IPS-20b (cell line): ENCODE data around the gene RNF20.
"Not testable (repeated sequence)": the region's sequence is repeated elsewhere in the genome, so short reads cannot be mapped to it uniquely, and the experiment has no call there.

Experiments
- H3K27ac ChIP-seq: one replicate; pipeline ENCODE4 v1.5.1; 2013; ENCODE audit warnings: low read length
- H3K27me3 ChIP-seq: 2 replicates; pipeline ENCODE4 v1.6.1; 2013; ENCODE audit warnings: mild to moderate bottlenecking, low read length, inconsistent platforms; ENCODE audit not compliant: insufficient read depth
- H3K36me3 ChIP-seq: 2 replicates; pipeline ENCODE4 v1.6.1; 2013; ENCODE audit warnings: low read depth, mild to moderate bottlenecking, inconsistent platforms, low read length, moderate library complexity; ENCODE audit not compliant: insufficient read depth
- H3K4me1 ChIP-seq: 2 replicates; pipeline ENCODE4 v1.6.1; 2013; ENCODE audit warnings: mild to moderate bottlenecking, control low read depth, inconsistent platforms, low read length, moderate library complexity; ENCODE audit not compliant: insufficient read depth
- H3K4me3 ChIP-seq: 2 replicates; pipeline ENCODE4 v1.5.1; 2013; ENCODE audit warnings: mild to moderate bottlenecking, low read length, inconsistent platforms
- H3K9ac ChIP-seq: 2 replicates; pipeline ENCODE4 v1.6.1; 2013; ENCODE audit warnings: low read depth, mild to moderate bottlenecking, inconsistent platforms, low read length, moderate library complexity
- H3K9me3 ChIP-seq: 2 replicates; pipeline ENCODE4 v1.6.1; 2013; ENCODE audit warnings: mild to moderate bottlenecking, low read depth, low read length, inconsistent platforms; ENCODE audit not compliant: insufficient read depth

The RNF20 gene

DNA sequence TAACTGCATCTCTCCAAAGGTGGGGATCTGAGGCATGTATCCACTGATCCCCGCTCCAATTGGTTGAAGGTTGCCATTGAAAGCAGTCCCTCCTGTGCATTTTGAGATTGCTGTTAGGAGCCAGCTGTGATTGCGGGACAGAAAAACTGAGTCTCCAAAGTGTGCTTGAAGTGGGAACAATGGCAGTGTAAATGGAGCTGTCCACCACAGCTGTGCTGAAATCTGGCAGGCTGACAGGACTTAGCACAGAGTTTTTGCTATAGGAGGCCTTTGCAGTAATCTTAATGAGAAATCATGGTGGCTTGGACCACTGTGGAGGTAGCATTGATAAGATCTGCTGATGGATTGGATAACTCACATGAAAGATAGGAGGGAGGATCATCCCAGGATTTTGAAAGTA lies 3.3 kb downstream of the RNF20 start:
- peaks cover 5% of the 10 kb centered on the region; the same call in 1 of the 2 replicates for H3K4me1 ChIP-seq
- H3K9me3 ChIP-seq: no peaks in the 10 kb centered on the region
- no peak overlapping the region for H3K9ac ChIP-seq
- H3K4me3 ChIP-seq: no peak overlapping the region
- H3K27me3 ChIP-seq: no peaks in the 10 kb centered on the region
- H3K27ac ChIP-seq: no peak overlapping the region
- H3K36me3 ChIP-seq: peaks cover 68% of the 10 kb centered on the region

GRCh38 chr9:101540069-101540468 lies 6.4 kb downstream of the RNF20 start:
- Histone ChIP-seq H3K4me1 (no peaks in the 10 kb centered on the region; the same call in 1 of the 2 replicates), H3K27me3 (no peaks in the 10 kb centered on the region), H3K9ac (no peak overlapping the region), H3K27ac (no peak overlapping the region), H3K4me3 (no peak overlapping the region), H3K9me3 (no peaks in the 10 kb centered on the region), H3K36me3 (peaks cover 95% of the 10 kb centered on the region)

DNA sequence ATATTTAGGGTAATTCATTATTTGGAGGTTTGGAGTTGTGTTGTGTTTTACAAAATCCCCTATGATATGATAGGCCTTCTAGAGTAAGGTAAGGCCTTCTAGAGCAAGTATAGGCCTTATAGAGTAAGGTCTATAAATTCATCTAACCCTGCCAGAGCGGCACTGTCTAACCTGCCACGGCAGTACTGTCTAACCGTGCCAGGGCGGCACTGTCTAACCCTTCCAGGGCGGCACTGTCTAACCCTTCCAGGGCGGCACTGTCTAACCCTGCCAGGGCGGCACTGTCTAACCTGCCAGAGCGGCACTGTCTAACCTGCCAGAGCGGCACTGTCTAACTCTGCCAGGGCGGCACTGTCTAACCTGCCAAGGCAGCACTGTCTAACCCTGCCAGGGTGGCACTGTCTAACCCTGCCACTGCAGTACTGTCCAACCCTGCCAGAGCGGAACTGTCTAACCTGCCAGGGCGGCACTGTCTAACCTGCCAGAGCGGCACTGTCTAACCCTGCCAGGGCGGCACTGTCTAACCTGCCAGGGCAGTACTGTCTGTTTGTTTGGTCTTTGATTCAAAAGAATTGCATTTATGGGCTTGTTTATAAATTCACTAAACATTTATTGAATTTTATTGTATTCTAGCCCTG lies 9.6 kb downstream of the RNF20 start:
- Histone ChIP-seq H3K36me3 (peaks cover 95% of the 10 kb centered on the region), H3K9me3 (no peaks in the 10 kb centered on the region), H3K4me1 (no peaks in the 10 kb centered on the region; the same call in 1 of the 2 replicates), H3K9ac (no peak overlapping the region), H3K4me3 (no peak overlapping the region), H3K27me3 (no peaks in the 10 kb centered on the region), H3K27ac (no peak overlapping the region)

- peaks cover 90% of the 10 kb centered on the region for H3K36me3 ChIP-seq
- not testable (repeated sequence) for H3K4me3 ChIP-seq, H3K9ac ChIP-seq, H3K27me3 ChIP-seq, H3K4me1 ChIP-seq, H3K27ac ChIP-seq, H3K9me3 ChIP-seq
Observed at GRCh38 chr9:101549472-101550098, 15.9 kb downstream of the RNF20 start.

GRCh38 chr9:101561740-101562139 lies 28.1 kb downstream of the RNF20 start:
- no peaks in the 10 kb centered on the region for H3K4me1 ChIP-seq
- no peak overlapping the region for H3K27ac ChIP-seq
- no peak overlapping the region for H3K9ac ChIP-seq
- H3K9me3 ChIP-seq: no peaks in the 10 kb centered on the region
- H3K4me3 ChIP-seq: no peak overlapping the region
- peaks cover 96% of the 10 kb centered on the region for H3K36me3 ChIP-seq
- no peaks in the 10 kb centered on the region for H3K27me3 ChIP-seq

DNA sequence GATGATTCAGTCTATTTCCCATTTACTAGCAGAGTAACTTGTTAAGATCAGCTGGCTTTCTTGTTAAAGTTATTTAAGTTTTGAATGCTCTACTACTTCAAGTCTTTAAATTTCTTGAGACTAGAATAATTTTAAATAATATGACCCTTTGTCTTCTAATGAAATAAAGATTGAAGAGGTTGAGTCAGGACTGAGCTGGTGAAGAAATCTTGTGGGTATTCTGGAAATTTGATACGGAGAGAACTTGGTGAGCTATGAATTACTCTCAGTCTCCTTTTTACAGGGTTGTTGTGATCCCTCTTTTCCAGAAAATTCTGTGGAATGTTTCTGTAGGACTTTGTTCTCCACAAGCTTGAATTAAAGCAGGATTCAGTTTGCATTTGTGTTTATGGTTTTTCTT lies 29.3 kb downstream of the RNF20 start:
- Histone ChIP-seq H3K36me3 (peaks cover 93% of the 10 kb centered on the region), H3K9ac (no peak overlapping the region), H3K27me3 (no peaks in the 10 kb centered on the region), H3K9me3 (no peaks in the 10 kb centered on the region), H3K27ac (no peak overlapping the region), H3K4me3 (no peak overlapping the region), H3K4me1 (no peaks in the 10 kb centered on the region)

- H3K36me3 ChIP-seq: peaks cover 92% of the 10 kb centered on the region
Observed at GRCh38 chr9:101564252-101564651, 30.6 kb downstream of the RNF20 start.

GRCh38 chr9:101566904-101567724 lies 33.5 kb downstream of the RNF20 start:
- peaks cover 10% of the 10 kb centered on the region; the same call in 1 of the 2 replicates for H3K4me1 ChIP-seq
- H3K36me3 ChIP-seq: peaks cover 76% of the 10 kb centered on the region
- H3K27ac ChIP-seq: no peak overlapping the region
- H3K9me3 ChIP-seq: no peaks in the 10 kb centered on the region
- H3K9ac ChIP-seq: no peak overlapping the region
- no peaks in the 10 kb centered on the region for H3K27me3 ChIP-seq
- no peak overlapping the region for H3K4me3 ChIP-seq

More at GRCh38 chr9:101564252-101564651, 30.6 kb downstream of the RNF20 start:
- Histone ChIP-seq H3K27ac (no peak overlapping the region), H3K4me3 (no peak overlapping the region), H3K4me1 (no peaks in the 10 kb centered on the region), H3K9ac (no peak overlapping the region), H3K27me3 (no peaks in the 10 kb centered on the region), H3K9me3 (no peaks in the 10 kb centered on the region)

GRCh38 chr9:101567725-101568350 lies 34.2 kb downstream of the RNF20 start:
- no peak overlapping the region for H3K4me3 ChIP-seq
- peaks cover 69% of the 10 kb centered on the region for H3K36me3 ChIP-seq
- H3K27ac ChIP-seq: no peak overlapping the region

GRCh38 chr9:101569741-101570501 lies 36.3 kb downstream of the RNF20 start:
- H3K9me3 ChIP-seq: no peaks in the 10 kb centered on the region
- peaks cover 17% of the 10 kb centered on the region for H3K4me1 ChIP-seq
- H3K9ac ChIP-seq: no peak overlapping the region
- H3K27ac ChIP-seq: no peak overlapping the region
- H3K36me3 ChIP-seq: peaks cover 48% of the 10 kb centered on the region
- no peak overlapping the region for H3K4me3 ChIP-seq
- H3K27me3 ChIP-seq: no peaks in the 10 kb centered on the region

More at GRCh38 chr9:101567725-101568350, 34.2 kb downstream of the RNF20 start:
- H3K4me1 ChIP-seq: peaks cover 16% of the 10 kb centered on the region
- H3K27me3 ChIP-seq: no peaks in the 10 kb centered on the region
- no peaks in the 10 kb centered on the region for H3K9me3 ChIP-seq
- no peak overlapping the region for H3K9ac ChIP-seq

DNA sequence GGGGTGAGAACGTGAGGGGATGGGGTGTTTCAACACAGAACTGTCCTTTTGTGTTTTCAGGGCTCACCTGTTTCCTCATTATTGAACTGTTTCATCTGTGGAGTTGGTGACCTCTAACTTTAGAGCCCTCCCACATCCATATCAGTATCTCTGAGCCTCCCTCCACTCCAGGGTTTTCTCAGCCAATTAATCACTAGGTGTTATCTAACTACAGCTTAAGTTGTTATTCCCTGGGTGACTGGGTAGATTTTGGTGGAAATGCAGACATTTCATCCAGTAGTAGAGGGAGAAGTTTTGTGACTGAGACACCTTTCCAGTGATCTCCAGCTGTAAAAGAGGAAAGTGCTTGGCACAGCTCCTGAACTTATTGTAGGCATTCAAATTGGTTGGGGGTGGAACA lies 37.5 kb downstream of the RNF20 start:
- Histone ChIP-seq H3K4me3 (no peak overlapping the region), H3K9ac (no peak overlapping the region), H3K27me3 (no peaks in the 10 kb centered on the region), H3K36me3 (peaks cover 37% of the 10 kb centered on the region), H3K27ac (no peak overlapping the region), H3K4me1 (peaks cover 17% of the 10 kb centered on the region), H3K9me3 (no peaks in the 10 kb centered on the region)
